GM21786 (cell line): ENCODE data around the gene EFCAB8.
"Not testable (repeated sequence)": the region's sequence is repeated elsewhere in the genome, so short reads cannot be mapped to it uniquely, and the experiment has no call there.

Source experiments
- ATAC-seq: cut with Tn5 transposase; IDR thresholded peaks from one replicate; pipeline ENCODE4 v1.9.1; 2021; ENCODE audit not compliant: unreplicated experiment

The EFCAB8 gene

GRCh38 chr20:32885185-32885584, 26.5 kb downstream of the EFCAB8 start:
- ATAC-seq, result no peak

- ATAC-seq, result no peak
Measured at GRCh38 chr20:32885952-32886351, 27.2 kb downstream of the EFCAB8 start.

DNA sequence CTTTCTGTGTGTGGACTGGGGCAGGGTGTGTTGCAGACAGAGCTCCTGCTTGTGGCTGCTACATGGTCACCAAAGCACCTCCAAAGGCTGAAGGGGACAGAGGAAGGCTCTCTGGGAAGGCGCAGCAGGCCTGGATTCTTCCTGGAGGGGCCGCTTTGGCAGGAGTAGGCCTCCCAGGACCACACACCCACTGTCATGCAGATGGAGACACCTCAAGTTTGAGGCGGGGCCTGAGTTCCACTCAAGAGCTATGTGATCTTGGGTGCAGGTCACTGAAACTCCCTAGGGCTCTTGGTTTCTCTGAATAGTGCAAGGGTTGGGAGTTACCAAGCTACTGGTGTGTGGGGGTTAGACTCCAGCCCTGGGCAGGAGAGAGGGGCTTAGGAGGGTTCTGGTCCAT, 27.9 kb downstream of the EFCAB8 start:
- ATAC-seq, result no peak

DNA sequence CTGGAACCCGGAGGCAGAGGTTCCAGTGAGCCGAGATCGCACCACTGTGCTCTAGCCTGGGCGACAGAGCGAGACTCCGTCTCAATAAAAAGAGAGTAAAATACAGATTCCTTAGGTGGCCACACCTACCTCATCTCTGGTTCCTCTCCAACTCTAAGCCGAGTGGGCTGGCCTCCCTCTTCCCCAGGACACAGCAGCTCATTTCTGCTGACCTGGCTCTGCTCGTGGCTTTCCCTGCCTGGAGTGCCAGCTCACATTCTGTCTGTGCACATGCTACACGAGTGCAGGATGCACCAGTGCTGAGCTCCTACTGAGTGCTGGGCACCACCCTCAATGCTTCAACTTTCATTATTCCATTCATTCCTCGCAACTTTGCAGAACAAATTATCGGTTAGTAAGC, 28.8 kb downstream of the EFCAB8 start:
- ATAC-seq, result no peak

- ATAC-seq, result no peak
Measured at GRCh38 chr20:32888636-32889035, 29.9 kb downstream of the EFCAB8 start.

DNA sequence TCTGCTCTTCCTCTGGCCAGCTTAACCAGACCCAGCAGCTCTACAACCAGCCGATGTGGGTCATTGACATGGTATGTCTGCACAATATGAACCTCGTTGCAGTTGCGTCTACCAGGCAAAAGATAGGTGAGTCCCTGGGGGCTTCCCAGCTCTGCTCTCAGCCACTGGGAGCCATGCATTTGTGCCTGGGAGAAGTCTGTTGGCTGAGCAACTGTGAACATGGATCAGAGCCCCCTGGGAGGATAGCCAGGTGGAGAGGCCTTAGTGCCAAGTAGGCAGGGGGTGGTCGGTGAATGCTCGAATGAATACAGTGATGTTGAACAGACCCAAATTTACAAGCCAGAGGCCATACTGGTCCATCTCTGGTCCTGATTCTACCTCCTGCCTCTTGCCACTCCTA, 30.6 kb downstream of the EFCAB8 start:
- no peak for ATAC-seq

- ATAC-seq, result no peak
Measured at GRCh38 chr20:32891491-32891890, 32.8 kb downstream of the EFCAB8 start.

- ATAC-seq, result no peak
Measured at GRCh38 chr20:32891926-32892660, 33.4 kb downstream of the EFCAB8 start.

GRCh38 chr20:32893263-32894025, 34.7 kb downstream of the EFCAB8 start:
- no peak for ATAC-seq

DNA sequence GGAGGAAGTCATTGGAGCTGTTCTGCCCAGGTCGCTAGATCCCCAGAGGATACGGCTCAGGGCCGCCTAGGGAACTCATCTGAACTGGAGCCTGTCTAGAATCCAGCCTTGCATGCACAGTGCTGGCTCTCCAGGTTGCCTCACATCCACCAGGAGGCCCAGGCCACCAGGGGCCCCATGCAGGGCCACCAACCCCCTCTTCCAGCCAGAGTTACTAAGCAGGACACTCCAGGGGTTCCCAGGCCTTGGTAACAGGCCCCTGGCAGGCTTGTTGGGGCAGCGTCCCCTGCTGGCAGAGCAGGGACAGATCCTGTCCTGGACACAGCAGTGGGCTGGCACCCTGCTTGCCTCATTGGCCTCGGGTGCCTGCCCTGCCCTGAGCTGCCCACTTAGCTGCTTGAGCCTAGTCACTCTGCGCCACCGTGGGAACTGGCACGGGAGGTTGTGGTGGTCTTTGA, 35.3 kb downstream of the EFCAB8 start:
- no peak for ATAC-seq

GRCh38 chr20:32894711-32895355, 36.1 kb downstream of the EFCAB8 start:
- no peak for ATAC-seq

- ATAC-seq, result no peak
Measured at GRCh38 chr20:32896521-32897280, 38.0 kb downstream of the EFCAB8 start.

- ATAC-seq, result no peak
Measured at GRCh38 chr20:32898729-32899128, 40.0 kb downstream of the EFCAB8 start.

DNA sequence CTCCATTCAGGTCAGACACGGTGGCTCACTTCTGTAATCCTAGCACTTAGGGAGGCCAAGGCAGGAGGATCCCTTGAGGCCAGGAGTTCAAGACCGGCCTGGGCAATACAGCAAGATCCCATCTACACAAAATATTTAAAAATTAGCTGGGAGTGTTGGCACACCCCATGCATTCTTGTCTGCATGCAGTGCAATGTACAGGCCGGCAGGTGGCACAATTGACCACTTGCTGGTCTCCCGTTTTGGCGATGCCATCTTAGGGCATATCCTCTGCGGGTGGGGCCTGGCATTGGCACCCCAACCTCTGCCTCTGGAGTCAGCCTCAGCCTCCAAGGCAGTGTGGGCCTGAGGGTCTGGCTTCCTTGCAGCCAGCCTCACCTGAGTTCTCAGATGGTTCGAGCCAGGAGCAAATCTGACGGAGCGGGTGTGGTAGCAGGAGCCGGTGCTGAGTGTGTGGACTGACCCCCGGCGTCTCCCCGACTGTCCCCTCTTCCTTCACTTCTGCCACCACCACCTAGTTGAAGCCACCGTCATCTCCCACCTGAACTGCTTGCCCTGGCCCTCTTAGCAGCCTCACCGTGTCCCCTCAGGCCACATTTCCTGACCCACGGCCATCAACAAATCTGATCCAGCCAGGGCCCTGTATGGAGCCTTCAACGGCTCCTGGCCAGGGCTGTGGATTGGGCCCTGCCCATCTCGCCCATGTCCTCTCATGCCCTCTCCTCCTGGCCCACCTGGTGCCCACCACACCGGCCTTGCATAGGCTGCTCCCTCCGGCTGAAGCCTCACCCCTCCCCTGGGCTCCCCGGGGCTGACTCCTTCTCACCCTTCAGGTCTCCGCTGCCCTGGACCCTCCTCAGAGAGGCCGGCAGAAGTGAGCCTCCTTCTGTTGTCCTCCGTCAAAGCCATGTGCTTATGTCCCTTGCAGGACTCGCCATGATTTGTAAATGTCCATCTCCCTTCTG, 44.0 kb downstream of the EFCAB8 start:
- no peak for ATAC-seq

GRCh38 chr20:32903666-32904175, 45.0 kb downstream of the EFCAB8 start:
- ATAC-seq, result no peak

DNA sequence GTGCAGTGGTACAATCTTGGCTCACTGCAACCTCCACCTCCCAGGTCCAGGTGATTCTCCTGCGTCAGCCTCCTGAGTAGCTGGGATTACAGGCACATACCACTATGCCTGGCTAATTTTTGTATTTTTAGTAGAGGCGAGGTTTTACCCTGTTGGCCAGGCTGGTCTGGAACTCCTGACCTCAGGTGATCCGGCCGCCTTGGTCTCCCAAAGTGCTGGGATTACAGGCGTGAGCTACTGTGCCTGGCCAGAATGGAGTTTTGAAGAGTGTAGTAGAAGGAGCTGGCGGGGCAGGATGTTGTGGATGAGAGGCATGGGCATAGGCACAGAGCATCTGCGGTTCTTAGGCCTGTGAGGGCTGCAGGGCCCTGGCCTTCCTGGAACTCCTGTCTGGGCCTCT, 46.0 kb downstream of the EFCAB8 start:
- ATAC-seq, result not testable (repeated sequence)

- ATAC-seq, result no peak
Measured at GRCh38 chr20:32906200-32906599, 47.5 kb downstream of the EFCAB8 start.

- ATAC-seq, result no peak
Measured at GRCh38 chr20:32906871-32907495, 48.3 kb downstream of the EFCAB8 start.

GRCh38 chr20:32907886-32908285, 49.2 kb downstream of the EFCAB8 start:
- ATAC-seq, result no peak
